Prostate gland (tissue), 2 donors: ENCODE results near the gene ARHGAP19.

ENCODE experiments used
- POLR2A ChIP-seq: fragments of 450-650 bp; IDR thresholded peaks from one replicate; pipeline ENCODE4 v1.6.1; 2016; ENCODE audit warnings: antibody characterized with exemption, mild to moderate bottlenecking
- TF ChIP-seq, protein P1 (sequence below), 4 experiments: fragments of 200-600 bp in 2 of 4; fragments of 450-650 bp in 2 of 4; sonication (generic) in 2 of 4; IDR thresholded peaks; 1 replicate in 3 of 4; 2 replicates in 1 of 4; pipeline ENCODE4 v1.5.1; 2016 to 2019; ENCODE audit warnings: antibody characterized with exemption in 4 of 4, mild to moderate bottlenecking in 2 of 4, moderate library complexity in 2 of 4

DNA sequence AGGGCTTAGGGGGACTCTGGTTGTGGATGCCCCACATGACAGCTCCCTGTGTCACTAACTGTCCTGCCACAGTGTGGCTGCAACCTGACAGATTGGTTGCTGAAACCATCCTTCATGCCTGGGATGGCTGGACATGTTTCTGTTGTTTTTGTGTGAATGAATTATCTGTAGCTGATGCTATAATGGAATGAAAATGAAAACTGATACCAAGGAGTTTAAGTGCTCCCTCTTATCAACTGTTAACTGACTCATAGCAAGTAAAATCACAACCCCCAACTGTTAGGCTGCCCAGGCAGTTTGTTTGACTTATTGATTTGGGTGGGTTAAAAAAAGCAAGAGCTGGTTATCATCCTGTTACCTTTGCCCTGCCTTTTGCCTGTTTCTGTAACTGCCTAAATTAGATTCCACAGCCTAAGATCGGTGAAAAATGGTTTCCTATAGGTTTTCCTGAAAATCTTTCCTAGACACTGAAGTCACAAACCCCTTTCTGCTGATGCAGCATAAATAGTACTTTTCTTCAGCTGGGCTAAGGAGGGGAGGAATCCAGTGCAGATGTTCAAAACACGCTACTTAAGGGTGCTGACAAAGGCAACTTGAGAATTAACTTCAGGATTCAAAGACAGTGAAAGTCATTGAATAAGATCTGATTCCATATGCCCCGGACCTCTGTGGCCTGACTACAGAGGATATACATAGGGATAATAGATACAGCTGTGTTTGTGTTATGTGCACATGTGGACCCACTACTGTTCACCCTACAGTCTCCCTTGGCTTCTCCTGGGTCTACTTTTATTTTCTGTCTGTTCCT, 36.4 kb upstream of the ARHGAP19 start:
- TF ChIP-seq POLR2A: no peak
- TF ChIP-seq, protein P1, sequence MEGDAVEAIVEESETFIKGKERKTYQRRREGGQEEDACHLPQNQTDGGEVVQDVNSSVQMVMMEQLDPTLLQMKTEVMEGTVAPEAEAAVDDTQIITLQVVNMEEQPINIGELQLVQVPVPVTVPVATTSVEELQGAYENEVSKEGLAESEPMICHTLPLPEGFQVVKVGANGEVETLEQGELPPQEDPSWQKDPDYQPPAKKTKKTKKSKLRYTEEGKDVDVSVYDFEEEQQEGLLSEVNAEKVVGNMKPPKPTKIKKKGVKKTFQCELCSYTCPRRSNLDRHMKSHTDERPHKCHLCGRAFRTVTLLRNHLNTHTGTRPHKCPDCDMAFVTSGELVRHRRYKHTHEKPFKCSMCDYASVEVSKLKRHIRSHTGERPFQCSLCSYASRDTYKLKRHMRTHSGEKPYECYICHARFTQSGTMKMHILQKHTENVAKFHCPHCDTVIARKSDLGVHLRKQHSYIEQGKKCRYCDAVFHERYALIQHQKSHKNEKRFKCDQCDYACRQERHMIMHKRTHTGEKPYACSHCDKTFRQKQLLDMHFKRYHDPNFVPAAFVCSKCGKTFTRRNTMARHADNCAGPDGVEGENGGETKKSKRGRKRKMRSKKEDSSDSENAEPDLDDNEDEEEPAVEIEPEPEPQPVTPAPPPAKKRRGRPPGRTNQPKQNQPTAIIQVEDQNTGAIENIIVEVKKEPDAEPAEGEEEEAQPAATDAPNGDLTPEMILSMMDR (IDR thresholded peaks at IDR 0.05): no peak
